GDM1 (cell line): Measurements from ENCODE around the gene SDC1.

ENCODE experiments used
- DNase-seq: peaks from one replicate; lab custom pipeline; 2025; lab: John Stamatoyannopoulos, UW

SDC1 gene

GRCh38 chr2:20227894-20228505, 3.1 kb upstream of the SDC1 start:
- DNase-seq = no peak

GRCh38 chr2:20226152-20226545, 1.2 kb upstream of the SDC1 start:
- no peak for DNase-seq

GRCh38 chr2:20225294-20226151, 593 bp upstream of the SDC1 start:
- peak; percentile 23 for DNase-seq

GRCh38 chr2:20224164-20224715, 690 bp downstream of the SDC1 start:
- no peak for DNase-seq

GRCh38 chr2:20223407-20224163, 1.3 kb downstream of the SDC1 start:
- no peak for DNase-seq

GRCh38 chr2:20222769-20223406, 2.0 kb downstream of the SDC1 start:
- DNase-seq = no peak

GRCh38 chr2:20222014-20222768, 2.7 kb downstream of the SDC1 start:
- DNase-seq = no peak

GRCh38 chr2:20221555-20221973, 3.4 kb downstream of the SDC1 start:
- no peak for DNase-seq

GRCh38 chr2:20220806-20221554, 4.0 kb downstream of the SDC1 start:
- no peak for DNase-seq

GRCh38 chr2:20219763-20220380, 5.1 kb downstream of the SDC1 start:
- no peak for DNase-seq

GRCh38 chr2:20218331-20219320, 6.3 kb downstream of the SDC1 start:
- DNase-seq = no peak

GRCh38 chr2:20217041-20217970, 7.6 kb downstream of the SDC1 start:
- no peak for DNase-seq

GRCh38 chr2:20216130-20217025, 8.6 kb downstream of the SDC1 start:
- no peak for DNase-seq

- DNase-seq = no peak
Observed at GRCh38 chr2:20215183-20216040, 9.5 kb downstream of the SDC1 start.

- DNase-seq = no peak
Observed at GRCh38 chr2:20214566-20215182, 10.3 kb downstream of the SDC1 start.
